Measurements from ENCODE around the gene LACTBL1.

DNA sequence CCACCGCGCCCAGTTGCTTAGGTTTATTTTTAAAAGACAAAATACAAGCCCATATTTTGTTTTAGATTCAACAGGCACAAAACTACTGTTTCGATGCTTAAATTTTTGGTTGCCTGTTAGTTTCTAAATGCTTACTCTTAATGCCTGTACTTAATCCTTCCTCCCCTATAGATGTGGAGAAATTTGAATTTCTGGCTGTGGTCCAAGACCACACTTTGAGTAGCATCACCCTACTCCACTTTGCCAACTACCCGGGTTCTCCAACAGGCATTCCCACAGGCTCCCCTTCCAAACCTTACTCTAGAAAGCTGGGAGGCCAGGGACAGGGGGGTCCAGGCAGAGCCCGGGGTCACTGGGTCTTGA, 20.0 kb downstream of the LACTBL1 start:
- TF ChIP-seq, protein P1, sequence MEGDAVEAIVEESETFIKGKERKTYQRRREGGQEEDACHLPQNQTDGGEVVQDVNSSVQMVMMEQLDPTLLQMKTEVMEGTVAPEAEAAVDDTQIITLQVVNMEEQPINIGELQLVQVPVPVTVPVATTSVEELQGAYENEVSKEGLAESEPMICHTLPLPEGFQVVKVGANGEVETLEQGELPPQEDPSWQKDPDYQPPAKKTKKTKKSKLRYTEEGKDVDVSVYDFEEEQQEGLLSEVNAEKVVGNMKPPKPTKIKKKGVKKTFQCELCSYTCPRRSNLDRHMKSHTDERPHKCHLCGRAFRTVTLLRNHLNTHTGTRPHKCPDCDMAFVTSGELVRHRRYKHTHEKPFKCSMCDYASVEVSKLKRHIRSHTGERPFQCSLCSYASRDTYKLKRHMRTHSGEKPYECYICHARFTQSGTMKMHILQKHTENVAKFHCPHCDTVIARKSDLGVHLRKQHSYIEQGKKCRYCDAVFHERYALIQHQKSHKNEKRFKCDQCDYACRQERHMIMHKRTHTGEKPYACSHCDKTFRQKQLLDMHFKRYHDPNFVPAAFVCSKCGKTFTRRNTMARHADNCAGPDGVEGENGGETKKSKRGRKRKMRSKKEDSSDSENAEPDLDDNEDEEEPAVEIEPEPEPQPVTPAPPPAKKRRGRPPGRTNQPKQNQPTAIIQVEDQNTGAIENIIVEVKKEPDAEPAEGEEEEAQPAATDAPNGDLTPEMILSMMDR (IDR thresholded peaks at IDR 0.05; ENCODE audit: insufficient read depth, low read depth, low read length), result no peak
- no peak for TF ChIP-seq EZH2 (IDR thresholded peaks at IDR 0.05; ENCODE audit: insufficient read depth, low read length)
